Testis (tissue), 2 donors: ENCODE results near the gene MBP.

Experiments
- POLR2A ChIP-seq: fragments of 450-650 bp; IDR thresholded peaks from one replicate; pipeline ENCODE4 v1.6.1; 2017; ENCODE audit warnings: antibody characterized with exemption, mild to moderate bottlenecking, moderate library complexity
- TF ChIP-seq, protein P1 (sequence below), 3 experiments: fragments of 450-650 bp in 2 of 3; fragments of 200-600 bp in 1 of 3; sonication (generic) in 1 of 3; IDR thresholded peaks; one replicate each; pipeline ENCODE4 v1.5.1; 2016 to 2019; ENCODE audit warnings: antibody characterized with exemption in 3 of 3, mild to moderate bottlenecking in 2 of 3, moderate library complexity in 1 of 3

- TF ChIP-seq, protein P1, sequence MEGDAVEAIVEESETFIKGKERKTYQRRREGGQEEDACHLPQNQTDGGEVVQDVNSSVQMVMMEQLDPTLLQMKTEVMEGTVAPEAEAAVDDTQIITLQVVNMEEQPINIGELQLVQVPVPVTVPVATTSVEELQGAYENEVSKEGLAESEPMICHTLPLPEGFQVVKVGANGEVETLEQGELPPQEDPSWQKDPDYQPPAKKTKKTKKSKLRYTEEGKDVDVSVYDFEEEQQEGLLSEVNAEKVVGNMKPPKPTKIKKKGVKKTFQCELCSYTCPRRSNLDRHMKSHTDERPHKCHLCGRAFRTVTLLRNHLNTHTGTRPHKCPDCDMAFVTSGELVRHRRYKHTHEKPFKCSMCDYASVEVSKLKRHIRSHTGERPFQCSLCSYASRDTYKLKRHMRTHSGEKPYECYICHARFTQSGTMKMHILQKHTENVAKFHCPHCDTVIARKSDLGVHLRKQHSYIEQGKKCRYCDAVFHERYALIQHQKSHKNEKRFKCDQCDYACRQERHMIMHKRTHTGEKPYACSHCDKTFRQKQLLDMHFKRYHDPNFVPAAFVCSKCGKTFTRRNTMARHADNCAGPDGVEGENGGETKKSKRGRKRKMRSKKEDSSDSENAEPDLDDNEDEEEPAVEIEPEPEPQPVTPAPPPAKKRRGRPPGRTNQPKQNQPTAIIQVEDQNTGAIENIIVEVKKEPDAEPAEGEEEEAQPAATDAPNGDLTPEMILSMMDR (IDR thresholded peaks at IDR 0.05): no peak
- no peak for TF ChIP-seq POLR2A
Observed at GRCh38 chr18:77098029-77098428, 34.6 kb downstream of the MBP start.
